NCI-H2196 (cell line): ENCODE data around the gene ASB4.
A peak's percentile ranks its signal among the peaks of the same experiment; 100 is the strongest.
"Not testable (repeated sequence)": the region's sequence is repeated elsewhere in the genome, so short reads cannot be mapped to it uniquely, and the experiment has no call there.

Experiments used
- DNase-seq: peaks from one replicate; lab custom pipeline; 2025; ENCODE audit not compliant: unreplicated experiment; lab: John Stamatoyannopoulos, UW

The ASB4 gene

DNA sequence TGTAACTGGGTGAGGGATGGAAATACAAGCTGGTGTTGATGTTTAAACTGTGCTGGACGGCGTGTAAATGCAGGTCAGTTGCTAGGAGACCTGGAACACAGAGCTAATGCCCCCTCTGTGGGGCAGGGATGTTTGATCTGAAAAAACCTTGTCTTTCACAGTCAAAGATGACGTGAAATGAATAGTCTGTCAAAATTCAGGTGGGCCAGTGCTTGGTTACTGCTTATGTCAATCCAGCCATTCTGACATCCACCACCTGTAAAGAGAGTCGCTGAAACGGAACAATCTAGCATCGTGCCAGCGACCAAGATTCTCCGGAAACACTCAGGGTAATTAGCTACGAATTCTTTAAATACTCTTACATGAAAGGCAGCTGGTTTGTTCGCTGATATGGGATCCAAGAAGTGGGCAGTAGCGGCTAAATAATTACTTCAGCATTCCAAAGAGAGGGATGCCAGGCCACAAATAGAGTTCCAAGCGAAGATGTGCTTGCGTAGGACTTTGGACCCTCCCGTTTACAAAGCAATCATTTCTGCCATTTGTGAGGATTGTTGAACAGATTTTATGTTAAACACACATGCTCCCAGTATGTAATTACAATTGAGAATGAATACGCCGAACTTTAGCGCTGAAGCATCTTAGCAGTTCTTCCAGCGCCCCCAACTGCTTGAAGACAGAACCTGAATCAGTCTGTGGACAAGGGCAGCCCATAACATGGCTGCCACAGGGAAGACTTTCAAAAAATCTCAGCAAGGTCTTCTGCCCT is 7.3 kb upstream of the ASB4 start:
- peak; percentile 27 for DNase-seq

DNA sequence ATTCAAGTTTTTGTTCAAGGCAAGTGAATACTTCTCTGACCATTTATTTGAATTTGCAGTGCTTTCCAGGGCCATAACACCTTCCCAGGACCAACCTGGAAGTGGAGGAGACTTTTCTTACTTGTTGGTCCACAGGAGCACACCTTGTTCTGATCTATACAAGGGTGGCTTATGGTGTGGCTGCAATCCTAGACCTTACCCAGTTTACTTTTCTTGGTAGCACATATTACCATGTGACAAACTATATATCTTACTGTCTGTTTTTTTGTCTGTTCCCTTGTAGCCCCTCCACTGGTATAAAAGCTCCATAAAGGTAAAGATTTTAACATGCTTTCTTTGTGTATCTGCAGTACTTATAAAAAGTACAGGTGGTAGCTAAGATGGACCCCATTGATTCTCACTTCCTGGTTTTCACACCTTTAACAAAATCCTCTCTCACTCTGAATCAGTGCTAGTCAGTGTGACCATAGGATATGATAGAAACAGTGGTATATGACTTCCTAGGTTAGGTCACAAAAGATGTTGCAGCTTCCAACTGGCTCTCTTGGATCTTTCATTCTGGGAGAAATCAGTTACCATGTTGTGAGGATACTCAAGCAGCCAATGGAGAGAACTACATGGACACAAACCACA is 5.6 kb upstream of the ASB4 start:
- DNase-seq, result no peak

DNA sequence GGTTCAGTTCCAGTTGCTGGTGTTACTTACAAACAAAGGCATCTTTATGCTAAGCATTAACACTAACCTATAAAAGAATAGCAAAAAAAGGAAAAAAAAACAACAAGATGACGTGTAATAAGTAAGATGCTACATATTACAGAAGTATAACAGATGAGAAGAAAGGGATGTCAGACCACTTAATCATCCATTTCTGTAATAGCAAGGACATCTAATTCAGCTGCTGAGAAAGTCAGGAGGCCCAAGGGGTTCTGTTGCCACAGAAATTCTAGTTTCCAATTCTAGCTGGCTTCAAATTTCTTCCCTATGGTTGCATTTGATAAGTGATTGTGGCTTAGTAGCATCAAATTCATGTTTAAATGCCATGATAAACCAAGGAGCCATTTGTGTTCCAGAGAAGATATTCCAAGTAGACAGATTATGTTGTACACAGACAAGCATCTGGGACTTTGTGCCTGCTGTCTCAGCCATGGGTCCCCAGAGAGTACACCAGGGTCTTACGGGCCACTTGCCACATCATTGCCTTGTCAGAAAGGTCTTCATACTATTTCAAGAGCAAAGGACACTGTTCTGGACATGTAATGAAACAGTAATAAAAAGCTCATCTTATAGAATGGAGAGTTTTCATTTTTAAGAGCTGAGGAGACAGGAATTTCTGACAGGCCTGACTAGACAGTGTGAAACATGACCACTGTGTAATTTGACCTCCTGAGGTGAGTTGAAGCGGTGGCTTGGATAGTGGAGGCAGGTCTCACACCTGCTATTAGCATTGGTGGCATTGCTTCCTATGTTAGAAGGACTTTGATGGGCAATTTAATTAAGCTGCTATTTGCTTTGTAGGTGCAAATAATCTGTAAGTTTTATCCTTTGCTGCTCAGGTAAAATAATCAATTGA is 4.2 kb upstream of the ASB4 start:
- no peak for DNase-seq

DNA sequence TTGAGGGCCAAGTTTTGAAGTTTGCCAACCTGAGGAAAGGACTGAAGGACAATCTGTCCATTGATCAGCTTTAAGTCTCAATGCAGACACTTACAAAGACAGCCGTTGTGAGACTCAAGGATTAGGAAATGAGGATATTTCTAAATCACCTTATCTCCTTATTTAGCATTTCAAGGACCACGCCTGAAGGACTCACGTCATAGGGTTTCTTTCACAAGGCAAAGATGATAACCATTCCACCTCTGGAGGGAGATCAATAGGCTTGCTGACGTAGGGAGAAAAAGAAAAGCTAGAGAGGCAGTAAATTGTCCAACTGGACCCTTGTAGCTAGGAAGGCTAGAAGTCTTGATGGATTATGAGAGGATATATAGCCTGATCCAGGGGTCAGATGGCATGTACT is 3.3 kb upstream of the ASB4 start:
- DNase-seq, result no peak

DNA sequence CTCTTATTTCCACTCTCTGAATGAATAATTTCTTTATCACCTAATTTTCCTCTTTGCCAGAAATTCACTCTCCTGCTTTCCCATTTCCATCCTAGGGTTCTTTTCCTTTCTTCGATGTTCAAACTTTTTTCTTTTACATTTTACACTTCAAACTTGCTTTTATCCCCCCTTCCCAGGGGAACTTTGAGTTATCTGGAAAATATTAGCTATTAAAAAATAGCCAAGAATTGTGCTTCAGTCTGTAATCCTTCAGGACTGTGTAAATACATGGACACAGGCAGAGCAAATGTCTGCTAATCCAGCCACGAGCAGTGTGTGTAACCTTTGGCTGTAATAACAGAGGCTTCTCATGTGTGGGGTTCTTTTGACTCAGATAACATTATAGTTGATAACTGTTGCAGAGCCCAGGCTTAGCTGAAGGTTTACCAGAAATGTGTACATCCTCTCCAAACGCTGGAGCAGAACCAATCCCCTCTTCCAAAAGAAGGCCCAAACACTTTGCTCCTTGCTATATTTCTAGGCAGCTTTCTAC is 4.6 kb downstream of the ASB4 start:
- DNase-seq, result no peak

DNA sequence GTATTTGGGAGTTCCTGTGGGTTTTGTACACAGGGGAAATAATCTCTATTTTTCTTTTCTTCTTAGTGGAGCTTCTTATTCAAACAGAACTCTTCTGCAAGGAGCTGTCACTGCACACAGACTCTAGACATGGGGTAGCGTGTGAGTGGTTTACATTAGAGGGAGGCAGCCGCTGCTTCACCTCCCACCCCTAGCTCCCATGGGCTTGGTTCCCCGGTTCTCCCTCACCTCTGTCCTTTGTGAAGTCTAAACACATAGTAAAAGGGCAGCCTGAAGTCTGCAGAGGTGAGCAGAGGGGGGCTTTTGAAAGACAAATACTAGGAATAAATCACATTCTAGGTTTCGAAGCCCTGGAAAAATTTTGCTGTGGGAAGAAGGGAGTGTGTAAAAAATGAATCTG is 5.5 kb downstream of the ASB4 start:
- no peak for DNase-seq

DNA sequence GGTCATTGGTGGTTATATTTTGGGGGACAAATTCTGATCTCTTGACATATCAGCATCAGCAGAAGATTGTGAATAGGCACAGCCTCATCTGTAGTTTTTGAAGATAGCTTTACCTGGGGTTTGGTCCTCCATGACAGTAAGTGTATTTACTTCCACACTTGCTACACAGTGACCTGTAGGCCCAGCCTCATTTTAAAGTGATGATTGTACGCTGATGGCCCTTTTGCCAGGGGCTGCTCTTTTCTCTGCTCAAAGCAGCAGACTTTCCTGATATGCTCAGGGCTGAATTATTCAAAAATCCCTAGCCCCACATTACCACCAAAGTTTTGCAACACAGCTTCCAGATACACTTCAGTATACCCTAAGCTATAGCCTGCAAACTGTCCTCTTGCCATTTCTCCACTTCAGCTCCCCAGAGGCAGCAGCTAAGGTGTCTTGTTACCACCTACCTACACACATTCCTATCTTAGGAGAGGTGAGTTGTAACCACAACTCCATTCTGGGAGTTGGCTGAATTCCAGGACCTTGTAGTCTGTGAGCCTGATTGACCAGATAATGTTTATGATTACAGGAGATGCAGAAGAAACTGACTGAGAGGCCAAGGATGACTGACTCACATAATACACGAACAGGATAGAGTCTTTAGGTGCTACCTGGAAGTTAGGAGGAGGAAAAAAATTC is 6.0 kb downstream of the ASB4 start:
- peak; percentile 81 for DNase-seq

DNA sequence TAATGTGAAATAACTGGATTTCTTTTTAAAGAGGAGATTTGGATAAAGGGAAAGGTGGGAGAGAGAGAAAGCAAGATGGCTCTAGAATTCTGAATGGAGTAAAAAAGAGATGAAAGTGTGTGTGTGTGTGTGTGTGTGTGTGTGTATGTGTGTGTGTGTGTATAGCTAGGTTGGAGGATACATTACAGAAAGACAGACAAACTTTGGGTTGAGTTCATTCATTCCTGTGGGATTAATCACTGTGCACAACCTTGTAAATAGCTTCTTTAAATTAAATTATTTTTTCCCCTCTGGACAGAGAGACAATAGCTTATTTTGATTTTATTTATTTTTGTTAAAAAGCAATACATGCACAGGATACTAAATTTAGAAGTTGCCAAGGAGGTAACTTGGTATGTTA is 7.5 kb downstream of the ASB4 start:
- DNase-seq, result no peak

DNA sequence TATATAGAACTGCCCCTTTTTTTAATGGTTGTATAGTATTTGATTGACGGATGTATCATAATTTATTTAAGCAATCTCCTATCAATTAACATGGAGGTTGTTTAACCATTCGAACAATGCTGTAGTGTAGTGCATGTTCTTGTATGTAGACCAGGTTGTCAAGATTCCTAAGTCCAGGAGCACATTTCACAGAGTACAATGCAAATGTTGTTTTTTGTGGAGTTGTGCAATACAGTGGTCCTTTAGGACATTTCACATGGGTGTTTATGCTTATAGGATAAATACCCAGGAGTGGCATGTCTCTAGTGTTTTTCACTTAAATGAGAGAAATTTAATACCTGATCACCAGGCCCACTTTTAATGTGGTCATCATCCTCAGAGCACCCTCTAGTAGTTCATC is 8.1 kb downstream of the ASB4 start:
- DNase-seq, result no peak

DNA sequence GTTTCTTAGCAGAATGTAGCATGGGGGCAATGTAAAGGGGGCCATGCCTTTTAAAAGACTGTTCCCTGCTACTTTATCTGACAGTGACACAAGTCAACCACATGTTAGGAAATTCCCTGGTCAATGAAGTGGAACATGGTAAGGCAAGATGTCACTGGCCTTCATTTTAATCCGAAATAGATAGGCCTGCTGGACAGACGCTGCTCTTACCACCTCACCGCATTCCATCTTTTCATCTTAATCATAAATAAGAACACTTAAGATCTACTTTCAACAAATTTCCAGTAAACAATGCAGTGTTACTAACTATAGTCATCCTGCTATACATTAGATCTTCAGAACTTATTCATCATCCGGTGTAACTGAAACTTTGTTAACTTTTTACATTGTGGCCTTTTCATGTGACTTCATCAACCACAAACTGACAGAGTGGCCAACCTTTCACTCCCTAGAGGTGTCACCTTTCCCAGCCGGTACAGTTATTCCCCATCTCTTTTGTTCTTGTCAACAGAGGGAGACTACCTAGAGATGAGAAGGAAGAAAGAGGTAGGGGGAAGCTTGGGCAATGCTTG is 15.6 kb downstream of the ASB4 start:
- DNase-seq, result no peak

DNA sequence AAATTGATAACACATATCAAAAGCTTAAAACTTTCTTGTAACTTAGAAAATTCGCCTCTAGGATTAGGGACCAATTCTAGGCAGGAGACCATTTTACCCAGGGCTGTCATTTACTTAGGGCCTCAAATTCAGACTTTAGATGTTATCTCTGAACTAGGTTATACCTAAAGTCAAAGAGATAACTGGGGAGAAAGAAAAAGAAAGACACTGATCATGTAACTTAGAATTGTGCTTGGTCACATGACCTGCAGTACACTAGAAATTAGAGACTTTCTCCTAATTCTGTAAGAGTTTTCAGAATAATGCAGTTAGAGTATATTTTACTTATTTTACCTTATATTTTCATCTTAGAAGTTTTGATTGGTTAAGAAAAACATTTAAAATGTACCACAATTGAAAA is 16.7 kb downstream of the ASB4 start:
- no peak for DNase-seq

DNA sequence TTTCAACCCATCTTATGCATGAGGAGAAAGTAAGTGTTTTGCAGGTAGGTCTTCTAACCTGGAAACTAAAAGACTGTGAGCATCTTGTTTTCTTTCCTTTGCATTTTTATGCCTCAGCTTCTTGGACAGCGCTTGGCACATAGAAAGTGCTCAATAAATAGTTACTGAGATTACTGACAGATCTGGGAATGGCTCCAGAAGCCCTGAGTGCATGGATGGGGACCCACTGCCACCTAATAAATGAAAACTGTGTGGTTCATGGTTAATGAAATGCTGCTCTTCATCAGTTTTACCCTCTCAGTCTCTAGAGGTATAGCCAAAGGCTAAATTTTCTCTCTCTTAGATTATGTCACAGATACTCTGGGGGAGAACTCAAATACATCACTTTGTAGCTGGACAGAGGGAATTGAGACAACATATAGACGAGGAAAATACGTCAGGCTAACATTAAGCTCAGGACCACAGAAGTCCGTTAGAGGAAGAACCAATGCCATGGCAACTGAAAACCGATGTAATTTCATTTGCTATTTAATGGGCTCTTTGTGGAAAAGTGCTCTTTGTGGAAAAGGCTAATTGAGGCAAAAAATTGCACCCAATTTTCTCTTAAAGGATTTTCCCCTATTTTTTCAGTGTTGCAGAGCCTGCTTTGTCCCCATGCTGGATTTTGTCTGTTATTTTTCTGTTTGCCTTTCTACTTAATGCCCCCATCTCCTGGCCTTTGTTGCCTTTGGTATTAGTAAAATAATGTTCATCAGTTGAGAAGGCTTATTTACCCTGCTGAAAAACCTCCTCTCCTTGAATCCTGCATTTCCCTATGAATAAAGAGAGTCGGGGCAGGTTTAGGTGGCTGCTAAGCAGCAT is 17.8 kb downstream of the ASB4 start:
- no peak for DNase-seq

DNA sequence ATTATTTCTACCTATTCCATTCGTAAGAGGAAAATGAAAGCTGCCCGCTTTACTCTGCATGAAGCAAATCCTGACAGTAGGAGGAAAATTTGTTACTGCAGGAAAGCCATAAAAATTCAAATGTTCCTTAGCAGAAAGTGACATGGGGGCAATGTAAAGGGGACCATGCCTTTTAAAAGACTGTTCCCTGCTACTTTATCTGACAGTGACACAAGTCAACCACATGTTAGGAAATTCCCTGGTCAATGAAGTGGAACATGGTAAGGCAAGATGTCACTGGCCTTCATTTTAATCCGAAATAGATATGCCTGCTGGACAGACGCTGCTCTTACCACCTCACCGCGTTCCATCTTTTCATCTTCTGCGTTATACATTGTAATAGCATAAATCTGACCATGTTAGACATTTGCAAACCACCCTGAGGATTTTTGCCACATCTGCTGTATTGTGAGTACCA is 18.4 kb downstream of the ASB4 start:
- DNase-seq, result not testable (repeated sequence)

DNA sequence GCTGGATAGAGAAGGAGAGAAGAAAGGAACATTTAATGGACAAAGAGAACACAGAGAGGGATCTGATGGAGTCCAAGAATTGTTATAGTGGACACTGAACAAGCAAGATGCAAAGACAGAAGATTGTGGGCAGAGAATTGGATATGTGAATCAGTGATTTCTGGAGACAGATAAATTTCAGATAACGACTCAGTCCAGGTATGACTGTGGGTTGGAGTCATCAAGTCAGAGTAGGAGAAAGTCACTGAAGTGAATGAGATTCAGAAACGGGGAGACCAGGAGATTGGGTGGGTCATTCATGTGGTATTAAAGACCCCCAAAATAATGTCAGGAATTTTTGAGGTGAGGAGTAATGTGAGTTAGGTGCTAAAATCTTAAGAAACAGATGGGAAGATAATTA is 23.0 kb downstream of the ASB4 start:
- no peak for DNase-seq

DNA sequence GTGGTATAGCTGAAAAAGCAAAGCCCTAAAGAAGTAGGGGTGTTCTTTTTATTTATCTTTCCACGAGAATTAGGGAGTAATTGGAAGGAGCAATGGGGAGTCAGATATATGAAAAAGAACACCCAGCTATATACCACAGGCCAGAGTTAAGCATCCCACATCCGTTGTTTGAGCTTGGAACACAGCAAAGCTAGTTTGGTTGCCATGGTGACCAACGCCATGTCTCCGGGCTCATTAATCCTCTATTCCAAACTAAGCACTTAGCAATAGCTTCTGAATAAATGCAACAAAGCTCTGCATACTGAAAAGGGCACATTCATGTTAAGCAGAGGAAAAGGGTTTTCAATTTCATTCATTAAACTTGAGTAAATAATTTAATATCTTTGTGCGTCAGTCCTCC is 23.5 kb downstream of the ASB4 start:
- DNase-seq, result peak; percentile 96

DNA sequence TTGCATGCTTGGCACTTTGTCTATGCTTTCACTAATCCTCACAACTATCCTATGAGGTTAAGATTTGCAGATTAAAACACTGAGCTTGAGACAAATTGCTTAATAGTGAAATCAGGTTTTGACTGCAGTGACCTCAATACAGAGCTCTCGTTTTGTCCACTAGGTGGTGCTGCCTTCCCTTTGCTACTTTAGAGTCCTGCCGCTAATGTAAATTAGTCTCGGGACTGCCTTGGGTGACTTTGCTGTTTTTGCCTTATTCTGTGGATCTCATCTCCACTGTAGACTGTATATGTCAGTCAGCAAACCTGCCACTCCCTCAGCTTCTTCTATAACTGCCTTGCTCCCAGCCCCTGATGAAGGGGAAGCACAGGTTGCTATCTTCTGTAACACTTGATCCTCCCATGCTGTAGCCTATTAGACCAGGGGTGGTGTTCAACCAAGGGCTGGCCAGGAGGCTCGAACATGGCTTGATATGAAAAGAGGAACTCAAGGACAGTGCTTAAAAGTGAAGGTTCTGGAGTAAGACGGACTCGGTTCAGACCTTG is 26.0 kb downstream of the ASB4 start:
- DNase-seq, result peak; percentile 77

DNA sequence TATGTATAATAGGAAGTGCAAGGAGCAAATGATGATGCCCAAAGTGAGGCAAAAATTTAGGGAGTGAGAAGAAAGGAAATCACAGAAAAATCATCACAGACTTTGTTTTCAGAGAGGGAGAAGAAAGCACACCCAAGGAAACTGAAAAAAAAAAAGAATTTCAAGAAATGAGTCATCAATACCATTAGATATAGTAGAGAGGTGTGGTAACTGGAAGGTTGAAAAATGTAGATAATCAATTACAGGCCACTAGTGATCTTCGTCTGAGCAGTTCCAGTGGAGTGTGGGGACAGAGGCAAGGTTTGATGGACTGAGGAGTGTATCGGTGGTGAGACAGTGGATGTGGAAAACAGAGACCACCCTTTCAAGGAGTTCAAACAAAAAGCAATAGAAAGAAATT is 31.7 kb downstream of the ASB4 start:
- DNase-seq, result no peak

DNA sequence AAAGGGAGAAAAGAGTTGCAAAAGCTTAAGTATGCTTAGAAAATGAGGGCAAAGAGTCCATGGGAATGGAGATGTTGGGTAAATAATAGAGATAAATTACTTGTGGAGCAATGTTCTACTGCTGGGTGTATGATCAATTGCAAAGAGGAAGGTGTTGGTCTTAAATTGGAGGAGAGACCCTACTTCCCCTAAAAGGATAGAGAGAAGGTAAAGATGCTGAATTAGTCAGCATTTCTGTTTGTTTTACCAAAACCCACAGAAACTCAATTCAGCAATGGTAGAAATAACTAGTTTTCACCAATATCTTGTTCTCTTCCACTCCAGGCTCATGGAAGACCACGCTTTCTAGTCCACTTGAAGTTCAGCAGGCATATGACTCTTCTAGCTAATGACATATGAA is 32.1 kb downstream of the ASB4 start:
- no peak for DNase-seq

DNA sequence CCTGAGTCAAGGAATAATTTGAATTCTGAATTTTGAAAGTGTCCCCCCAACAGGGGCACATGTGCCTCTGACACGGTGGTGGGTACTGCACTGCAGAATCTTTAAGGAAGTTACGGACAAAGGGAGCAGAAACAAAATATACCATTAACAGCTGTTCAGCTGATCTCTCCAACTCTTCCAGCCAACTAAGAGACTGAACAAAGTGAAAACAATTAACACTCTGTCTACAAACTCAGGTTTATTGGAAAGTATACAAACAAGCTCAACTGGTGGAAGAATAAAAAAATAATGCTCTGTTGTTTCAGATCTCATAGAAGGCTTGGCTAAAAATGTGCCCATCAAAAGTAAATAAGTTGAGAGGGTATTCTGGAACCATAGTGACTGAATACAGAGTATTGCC is 34.4 kb downstream of the ASB4 start:
- DNase-seq, result no peak
